HCT116 (cell line): ENCODE results near the gene KRT15. TPM values are rescaled to one million over a fixed set of nuclear protein-coding genes. Genes with fewer than 3 reads are reported as not detected.

ENCODE experiments used
- ATAC-seq: fragments of 200-7000 bp; cut with Tn5 transposase; 2 replicates; pipeline ENCODE4 v1.9.1; 2020; ENCODE audit warnings: mild to moderate bottlenecking, moderate library complexity
- BruUV-seq: library from RNA; stranded (reverse); fragments of 400-500 nt; replicated peaks from 2 replicates; lab custom pipeline; 2021; lab: Mats Ljungman, UMichigan
- CTCF ChIA-PET: fragments of 300-600 bp; sonication (Branson Sonifier 250); formaldehyde crosslinking; loops from one replicate; lab custom pipeline; 2021; ENCODE audit warnings: antibody characterized with exemption; lab: Charles Lee
- POLR2A ChIA-PET: fragments of 300-600, 350-600 bp; sonication (Branson Sonifier 250); formaldehyde crosslinking; loops from one replicate; lab custom pipeline; 2021; ENCODE audit warnings: antibody characterized with exemption; lab: Charles Lee
- RAD21 ChIA-PET, 2 experiments: fragments of 300-600 bp; sonication (Branson Sonifier 250); formaldehyde crosslinking; loops; one replicate each; lab custom pipeline; 2023; ENCODE audit warnings: low total read pairs in 2 of 2; ENCODE audit not compliant: uncharacterized antibody in 2 of 2, unreplicated experiment in 2 of 2, low non-redundant PET in 1 of 2; lab: Charles Lee
- DNase-seq: peaks from one replicate; pipeline ENCODE4 v3.0.0-alpha.2; 2010; ENCODE audit warnings: low read depth, low spot score
- H2AFZ ChIP-seq: fragments of 200-600 bp; shearing (Covaris generic), sonication (generic); 2 replicates; pipeline ENCODE4 v1.6.1; 2017; ENCODE audit warnings: low read depth, mixed run types, mixed read lengths, antibody characterized with exemption, low read length; ENCODE audit not compliant: poor library complexity, severe bottlenecking
- H3K27ac ChIP-seq: 2 replicates; pipeline ENCODE4 v1.5.1; 2012; ENCODE audit warnings: low read depth, low read length
- H3K27me3 ChIP-seq: fragments of 200-600 bp; sonication (generic); 2 replicates; pipeline ENCODE4 v1.6.1; 2016; ENCODE audit warnings: mixed run types, low read length, mixed read lengths; ENCODE audit not compliant: insufficient read depth
- H3K36me3 ChIP-seq, 2 experiments: fragments of 200-500 bp in 1 of 2; fragments of 200-600 bp in 1 of 2; sonication (Bioruptor generic) in 1 of 2; sonication (generic) in 1 of 2; 2 replicates each; pipeline versions ENCODE4 v1.5.1 to v1.6.1; 2014 to 2016; ENCODE audit warnings: low read length in 2 of 2, inconsistent platforms in 1 of 2, mixed read lengths in 1 of 2, mixed run types in 1 of 2; ENCODE audit not compliant: insufficient read depth in 2 of 2, control insufficient read depth in 1 of 2
- H3K4me1 ChIP-seq, 2 experiments: fragments of 200-600 bp in 1 of 2; sonication (generic) in 1 of 2; 2 replicates each; pipeline versions ENCODE4 v1.5.1 to v1.6.1; 2012 to 2017; ENCODE audit warnings: low read length in 2 of 2, inconsistent platforms in 1 of 2, mild to moderate bottlenecking in 1 of 2, mixed read lengths in 1 of 2, mixed run types in 1 of 2, moderate library complexity in 1 of 2; ENCODE audit not compliant: insufficient read depth in 2 of 2, control insufficient read depth in 1 of 2
- H3K4me2 ChIP-seq: fragments of 200-600 bp; sonication (generic); 2 replicates; pipeline ENCODE4 v1.6.1; 2017; ENCODE audit warnings: mixed run types, low read length, mixed read lengths
- H3K4me3 ChIP-seq, 2 experiments: fragments of 200-600 bp in 1 of 2; sonication (generic) in 1 of 2; replicated peaks in 1 of 2; 2 replicates each; pipeline ENCODE4 v1.5.1; 2011 to 2016; ENCODE audit warnings: low read length in 2 of 2, control low read depth in 1 of 2, low read depth in 1 of 2, mild to moderate bottlenecking in 1 of 2, mixed read lengths in 1 of 2, mixed run types in 1 of 2
- H3K79me2 ChIP-seq: fragments of 200-600 bp; sonication (generic); 2 replicates; pipeline ENCODE4 v1.6.1; 2017; ENCODE audit warnings: mild to moderate bottlenecking, mixed run types, low read length, moderate library complexity, mixed read lengths; ENCODE audit not compliant: insufficient read depth
- H3K9ac ChIP-seq: fragments of 200-600 bp; sonication (generic); 2 replicates; pipeline ENCODE4 v1.6.1; 2016; ENCODE audit warnings: low read length, mixed read lengths
- H3K9me2 ChIP-seq: fragments of 200-600 bp; sonication (generic), shearing (Covaris generic); 2 replicates; pipeline ENCODE4 v1.6.1; 2017; ENCODE audit warnings: mixed run types, mild to moderate bottlenecking, moderate library complexity; ENCODE audit not compliant: insufficient read depth
- H3K9me3 ChIP-seq, 2 experiments: fragments of 200-500 bp in 1 of 2; fragments of 200-600 bp in 1 of 2; sonication (Bioruptor generic) in 1 of 2; sonication (generic) in 1 of 2; 2 replicates each; pipeline ENCODE4 v1.6.1; 2014 to 2017; ENCODE audit warnings: low read length in 2 of 2, mixed read lengths in 2 of 2, inconsistent platforms in 1 of 2, low read depth in 1 of 2, mild to moderate bottlenecking in 1 of 2, mixed run types in 1 of 2, moderate library complexity in 1 of 2; ENCODE audit not compliant: control insufficient read depth in 1 of 2, insufficient read depth in 1 of 2
- H4K20me1 ChIP-seq: fragments of 200-600 bp; sonication (generic), shearing (Covaris generic); 2 replicates; pipeline ENCODE4 v1.6.1; 2017; ENCODE audit warnings: mixed run types, mild to moderate bottlenecking, moderate library complexity; ENCODE audit not compliant: insufficient read depth
- CBX3 ChIP-seq: IDR thresholded peaks from 2 replicates; pipeline ENCODE4 v1.6.1; 2012; ENCODE audit warnings: low read depth
- EZH2 ChIP-seq: fragments of 200-600 bp; sonication (generic); IDR thresholded peaks from 2 replicates; pipeline ENCODE4 v1.6.1; 2017; ENCODE audit warnings: antibody characterized with exemption, mixed run types
- EZH2phosphoT487 ChIP-seq: fragments of 200-600 bp; IDR thresholded peaks from 2 replicates; pipeline ENCODE4 v1.6.1; 2018; ENCODE audit warnings: antibody characterized with exemption, borderline replicate concordance
- FOSL1 ChIP-seq: IDR thresholded peaks from 2 replicates; pipeline ENCODE4 v1.6.1; 2012; ENCODE audit warnings: low read depth
- JUND ChIP-seq: IDR thresholded peaks from 2 replicates; pipeline ENCODE4 v1.6.1; 2012
- POLR2AphosphoS5 ChIP-seq: IDR thresholded peaks from 2 replicates; pipeline ENCODE4 v1.6.1; 2011; ENCODE audit warnings: mild to moderate bottlenecking, low read depth, low read length, moderate library complexity
- RAD21 ChIP-seq: IDR thresholded peaks from 2 replicates; pipeline ENCODE4 v1.6.1; 2012; ENCODE audit warnings: low read depth, mild to moderate bottlenecking
- SIN3A ChIP-seq: IDR thresholded peaks from 2 replicates; pipeline ENCODE4 v1.6.1; 2012; ENCODE audit warnings: low read depth
- SP1 ChIP-seq: IDR thresholded peaks from 2 replicates; pipeline ENCODE4 v1.6.1; 2012; ENCODE audit warnings: low read depth
- SRF ChIP-seq: IDR thresholded peaks from 2 replicates; pipeline ENCODE4 v1.6.1; 2012; ENCODE audit warnings: low read depth
- TCF7L2 ChIP-seq: IDR thresholded peaks from 2 replicates; pipeline ENCODE4 v1.7.0; 2011; ENCODE audit warnings: borderline replicate concordance, inconsistent platforms; ENCODE audit not compliant: insufficient read depth, insufficient read length; ENCODE audit errors: extremely low read depth
- YY1 ChIP-seq: IDR thresholded peaks from 2 replicates; pipeline ENCODE4 v1.6.1; 2011; ENCODE audit warnings: low read length, low read depth, moderate library complexity, mild to moderate bottlenecking; ENCODE audit not compliant: insufficient replicate concordance; ENCODE audit errors: extremely low read depth
- ZNF274 ChIP-seq: fragments of 200-500 bp; sonication (Bioruptor generic); IDR thresholded peaks from 2 replicates; pipeline ENCODE4 v1.6.1; 2014; ENCODE audit warnings: mild to moderate bottlenecking, low read depth, low read length, inconsistent platforms
- intact Hi-C: fragments of 100-400 bp; cut with micrococcal nuclease; formaldehyde crosslinking; loops from 2 replicates; pipeline ENCODE4 v1.10.0; 2022
- total RNA-seq: library from RNA; stranded (reverse); gene quantifications from one replicate; pipeline ENCODE4 v1.2.1, GENCODE V29; 2021; ENCODE audit not compliant: unreplicated experiment
- TF ChIP-seq, protein P1 (sequence below): IDR thresholded peaks from 2 replicates; pipeline ENCODE4 v1.6.1; 2012
- TF ChIP-seq, protein P2 (sequence below): IDR thresholded peaks from 2 replicates; pipeline ENCODE4 v1.6.1; 2012
- TF ChIP-seq, protein P3 (sequence below): IDR thresholded peaks from 2 replicates; pipeline ENCODE4 v1.6.1; 2011; ENCODE audit warnings: mild to moderate bottlenecking, low read length, moderate library complexity; ENCODE audit not compliant: insufficient replicate concordance; ENCODE audit errors: extremely low read depth

The KRT15 gene
- total RNA-seq, 1 experiment from 2014 or later: 37.1 TPM

DNA sequence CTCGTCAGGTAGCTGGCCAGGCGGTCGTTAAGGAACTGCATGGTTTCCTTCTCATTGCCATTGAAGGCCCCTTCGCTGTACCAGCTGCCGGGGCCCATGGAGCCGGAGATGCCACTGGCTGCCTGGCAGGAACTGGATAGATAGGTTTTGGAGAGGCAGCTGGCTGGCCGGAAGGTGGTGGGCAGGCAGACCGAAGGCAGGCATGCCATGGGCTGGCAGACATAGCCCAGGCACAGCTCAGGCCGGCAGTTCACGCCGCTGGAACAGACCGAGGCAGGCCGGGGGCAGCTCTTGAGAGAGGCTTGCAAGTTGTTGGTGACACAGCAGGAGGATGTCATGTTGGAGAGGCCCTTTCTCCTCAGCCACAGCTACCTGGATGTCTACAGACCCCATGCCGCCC lies 51.7 kb downstream of the KRT15 start, which contains the start of gene KRT32:
Gene KRT32 (minus strand): TSS at position 399 of the 400 bp plus-strand sequence. CDS start 61 bp downstream, at position 338.
- DNase-seq (no peak), ATAC-seq (no peak)
- TF ChIP-seq, protein P1, sequence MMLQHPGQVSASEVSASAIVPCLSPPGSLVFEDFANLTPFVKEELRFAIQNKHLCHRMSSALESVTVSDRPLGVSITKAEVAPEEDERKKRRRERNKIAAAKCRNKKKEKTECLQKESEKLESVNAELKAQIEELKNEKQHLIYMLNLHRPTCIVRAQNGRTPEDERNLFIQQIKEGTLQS: no peak
- no peak for TF ChIP-seq ZNF274
- TF ChIP-seq RAD21: no peak
- Histone ChIP-seq H4K20me1 (no peaks in the 10 kb centered on the region), H3K9me2 (no peaks in the 10 kb centered on the region), H3K79me2 (no peaks in the 10 kb centered on the region), H3K4me2 (no peak within 1 kb of the TSS), H3K27me3 (no peaks in the 10 kb centered on the region), H3K9me3 (peaks cover 3 to 7% of the 10 kb centered on the region in 2 experiments; a peak in 1 of 4 replicates), H2AFZ (no peak within 1 kb of the TSS), H3K4me1 (peaks cover 15 to 26% of the 10 kb centered on the region in 2 experiments), H3K9ac (no peak within 1 kb of the TSS), H3K4me3 (no peak within 1 kb of the TSS), H3K36me3 (no peaks in the 10 kb centered on the region), H3K27ac (no peak within 1 kb of the TSS)
- intact Hi-C loops: no loop called here
- ChIA-PET RAD21 (no interaction called here), POLR2A (no interaction called here), CTCF (interaction anchor here (1.3 kb wide), 1 partner anchor 49 kb away, joined by 5 read pairs; no protein-coding TSS in a partner anchor)
- BruUV-seq: no TSS peak

DNA sequence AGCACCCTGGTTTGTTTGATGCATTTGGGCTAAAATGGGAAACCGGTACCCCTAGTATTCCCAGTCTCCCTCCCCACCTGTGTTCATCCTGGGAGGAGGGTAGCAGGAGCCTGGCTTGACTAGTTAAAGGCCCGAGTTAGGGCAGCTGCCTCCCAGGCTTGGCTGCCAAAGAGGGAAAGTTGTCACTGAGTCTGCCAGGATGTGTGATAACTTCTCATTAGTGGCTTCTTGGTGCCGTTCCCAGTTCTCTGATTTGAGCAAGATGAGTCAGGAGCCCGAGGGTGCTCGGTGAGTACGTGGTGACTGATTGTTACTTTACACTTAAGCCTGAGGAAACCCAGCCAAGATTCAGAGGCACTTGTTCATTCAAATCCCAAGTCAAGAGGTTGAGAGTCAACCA lies 54.0 kb downstream of the KRT15 start:
- Histone ChIP-seq H3K27ac (peak overlapping the region; percentile 55; the same call in 1 of the 2 replicates), H2AFZ (no peak overlapping the region), H3K4me1 (peaks cover 15 to 26% of the 10 kb centered on the region in 2 experiments), H3K4me3 (peak overlapping the region in 1 of 2 experiments; percentile 12; a peak in 2 of 4 replicates), H4K20me1 (no peaks in the 10 kb centered on the region), H3K36me3 (no peaks in the 10 kb centered on the region), H3K9me2 (no peaks in the 10 kb centered on the region), H3K27me3 (no peaks in the 10 kb centered on the region), H3K79me2 (no peaks in the 10 kb centered on the region), H3K9me3 (peaks cover 3 to 7% of the 10 kb centered on the region in 2 experiments; a peak in 1 of 4 replicates), H3K9ac (peak overlapping the region; percentile 43), H3K4me2 (peak overlapping the region; percentile 70)
- intact Hi-C loops: no loop called here
- CTCF ChIA-PET: no interaction called here
- DNase-seq (peak; percentile 79), ATAC-seq (peak; percentile 95)
- POLR2A ChIA-PET: no interaction called here
- RAD21 ChIA-PET: no interaction called here
- no TSS peak for BruUV-seq
- no peak for TF ChIP-seq EZH2phosphoT487
- TF ChIP-seq, protein P2, sequence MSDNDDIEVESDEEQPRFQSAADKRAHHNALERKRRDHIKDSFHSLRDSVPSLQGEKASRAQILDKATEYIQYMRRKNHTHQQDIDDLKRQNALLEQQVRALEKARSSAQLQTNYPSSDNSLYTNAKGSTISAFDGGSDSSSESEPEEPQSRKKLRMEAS: peak; percentile 50; the same call in 1 of the 2 replicates
- no peak for TF ChIP-seq EZH2
- TF ChIP-seq, protein P3, sequence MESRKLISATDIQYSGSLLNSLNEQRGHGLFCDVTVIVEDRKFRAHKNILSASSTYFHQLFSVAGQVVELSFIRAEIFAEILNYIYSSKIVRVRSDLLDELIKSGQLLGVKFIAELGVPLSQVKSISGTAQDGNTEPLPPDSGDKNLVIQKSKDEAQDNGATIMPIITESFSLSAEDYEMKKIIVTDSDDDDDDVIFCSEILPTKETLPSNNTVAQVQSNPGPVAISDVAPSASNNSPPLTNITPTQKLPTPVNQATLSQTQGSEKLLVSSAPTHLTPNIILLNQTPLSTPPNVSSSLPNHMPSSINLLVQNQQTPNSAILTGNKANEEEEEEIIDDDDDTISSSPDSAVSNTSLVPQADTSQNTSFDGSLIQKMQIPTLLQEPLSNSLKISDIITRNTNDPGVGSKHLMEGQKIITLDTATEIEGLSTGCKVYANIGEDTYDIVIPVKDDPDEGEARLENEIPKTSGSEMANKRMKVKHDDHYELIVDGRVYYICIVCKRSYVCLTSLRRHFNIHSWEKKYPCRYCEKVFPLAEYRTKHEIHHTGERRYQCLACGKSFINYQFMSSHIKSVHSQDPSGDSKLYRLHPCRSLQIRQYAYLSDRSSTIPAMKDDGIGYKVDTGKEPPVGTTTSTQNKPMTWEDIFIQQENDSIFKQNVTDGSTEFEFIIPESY: peak; percentile 26
- TF ChIP-seq JUND: peak; percentile 88
- TF ChIP-seq SP1: peak; percentile 86
- peak; percentile 19 for TF ChIP-seq TCF7L2
- peak; percentile 38; the same call in 1 of the 2 replicates for TF ChIP-seq POLR2AphosphoS5
- TF ChIP-seq CBX3: peak; percentile 81
- no peak for TF ChIP-seq SIN3A
- peak; percentile 90 for TF ChIP-seq FOSL1
- peak; percentile 58; the same call in 1 of the 2 replicates for TF ChIP-seq SRF
- peak; percentile 39 for TF ChIP-seq YY1
- 0 out of 2 replicates have a peak, but pooled peaks have one; percentile 11 for TF ChIP-seq RAD21
